HG02798 (cell line): ENCODE measurements around the gene BAZ2B.
A peak's percentile ranks its signal among the peaks of the same experiment; 100 is the strongest.
"Not testable (repeated sequence)": the region's sequence is repeated elsewhere in the genome, so short reads cannot be mapped to it uniquely, and the experiment has no call there.

Source experiments
- ATAC-seq: cut with Tn5 transposase; IDR thresholded peaks from one replicate; pipeline ENCODE4 v1.9.1; 2021; ENCODE audit warnings: mild to moderate bottlenecking; ENCODE audit not compliant: unreplicated experiment, poor library complexity

The BAZ2B gene

DNA sequence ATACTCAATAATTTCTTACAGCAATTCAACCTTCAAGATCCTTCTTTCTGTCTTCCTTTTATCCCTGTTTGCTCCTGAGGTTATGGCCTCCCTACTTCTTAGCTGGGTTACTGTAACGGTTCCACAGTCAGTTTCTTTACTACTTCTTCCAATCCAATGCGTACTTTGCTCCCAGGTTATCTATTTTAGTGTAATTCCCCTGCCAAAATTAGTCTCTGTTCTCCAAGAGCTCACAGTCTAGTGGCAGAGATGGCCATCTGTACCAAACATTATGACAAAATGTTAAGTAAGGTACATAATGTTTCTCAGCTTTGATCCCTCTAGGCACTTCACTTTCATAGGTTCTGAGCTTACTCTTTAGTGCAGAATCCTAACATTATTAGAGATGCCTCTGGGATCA lies 244.8 kb downstream of the BAZ2B start:
- ATAC-seq = no peak

DNA sequence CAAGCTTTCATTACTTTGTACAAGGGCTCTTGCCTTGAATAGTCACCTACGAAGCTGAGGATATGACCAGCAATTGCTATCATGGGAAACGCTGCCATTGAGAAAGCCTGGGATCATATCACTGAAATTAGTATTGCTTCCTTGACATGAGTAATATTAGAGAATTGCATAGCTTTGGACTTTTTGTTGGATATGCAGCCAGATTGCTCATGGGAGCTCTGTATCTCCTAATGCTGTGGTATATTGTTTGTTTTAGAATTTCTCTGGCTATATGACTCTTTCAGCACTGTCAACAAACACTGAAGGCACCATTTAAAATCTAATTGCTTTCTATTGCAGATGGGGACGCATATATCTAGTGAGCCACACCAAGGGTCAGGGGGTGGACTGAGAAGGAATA lies 249.8 kb downstream of the BAZ2B start:
- ATAC-seq = no peak

- ATAC-seq = no peak
Measured at GRCh38 chr2:159362816-159363251, 253.5 kb downstream of the BAZ2B start.

DNA sequence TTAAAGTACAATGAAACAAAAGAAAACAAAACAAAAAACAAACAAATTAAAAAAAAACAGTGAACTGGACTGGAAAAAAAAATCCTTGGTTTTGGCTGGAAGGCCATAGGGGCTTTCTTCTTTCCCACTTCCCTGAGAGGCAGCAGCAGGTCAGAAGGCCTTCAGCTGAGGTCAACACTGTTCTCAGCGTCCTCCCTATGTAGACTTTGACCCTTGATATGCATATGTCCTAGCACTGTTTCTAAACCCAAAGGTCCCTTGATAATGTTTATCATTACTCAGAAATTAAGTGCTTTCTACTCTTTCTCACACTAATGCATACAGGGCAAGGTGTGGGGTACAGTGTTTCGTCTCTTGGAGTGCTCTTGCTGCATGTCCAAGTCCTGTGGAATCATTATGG lies 254.3 kb downstream of the BAZ2B start:
- no peak for ATAC-seq

DNA sequence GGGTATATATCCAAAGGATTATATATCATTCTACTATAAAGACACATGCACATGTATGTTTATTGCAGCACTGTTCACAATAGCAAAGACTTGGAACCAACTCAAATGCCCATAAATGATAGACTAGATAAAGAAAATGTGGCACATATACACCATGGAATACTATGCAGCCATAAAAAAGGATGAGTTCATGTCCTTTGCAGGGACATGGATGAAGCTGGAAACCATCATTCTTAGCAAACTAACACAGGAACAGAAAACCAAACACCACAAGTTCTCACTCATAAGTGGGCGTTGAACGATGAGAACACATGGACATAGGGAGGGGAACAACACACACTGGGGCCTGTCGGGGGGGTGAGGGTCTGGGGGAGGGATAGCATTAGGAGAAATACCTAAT lies 254.7 kb downstream of the BAZ2B start:
- ATAC-seq = not testable (repeated sequence)

DNA sequence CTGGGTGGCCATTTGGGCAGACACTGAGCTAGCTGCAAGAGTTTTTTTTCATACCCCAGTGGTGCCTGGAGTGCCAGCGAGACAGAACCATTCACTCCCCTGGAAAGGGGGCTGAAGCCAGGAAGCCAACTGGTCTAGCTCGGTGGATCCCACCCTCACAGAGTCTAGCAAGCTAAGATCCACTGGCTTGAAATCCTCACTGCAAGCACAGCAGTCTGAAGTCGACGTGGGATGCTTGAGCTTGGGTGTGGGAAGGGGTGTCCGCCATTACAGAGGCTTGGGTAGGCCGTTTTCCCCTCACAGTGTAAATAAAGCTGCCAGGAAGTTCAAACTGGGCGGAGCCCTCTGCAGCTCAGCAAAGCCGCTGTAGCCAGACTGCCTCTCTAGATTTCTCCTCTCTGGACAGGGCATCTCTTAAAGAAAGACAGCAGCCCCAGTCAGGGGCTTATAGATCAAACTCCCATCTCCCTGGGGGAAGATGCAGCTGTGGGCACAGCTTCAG lies 260.2 kb downstream of the BAZ2B start:
- no peak for ATAC-seq

GRCh38 chr2:159351977-159352376 lies 264.4 kb downstream of the BAZ2B start:
- ATAC-seq = no peak

DNA sequence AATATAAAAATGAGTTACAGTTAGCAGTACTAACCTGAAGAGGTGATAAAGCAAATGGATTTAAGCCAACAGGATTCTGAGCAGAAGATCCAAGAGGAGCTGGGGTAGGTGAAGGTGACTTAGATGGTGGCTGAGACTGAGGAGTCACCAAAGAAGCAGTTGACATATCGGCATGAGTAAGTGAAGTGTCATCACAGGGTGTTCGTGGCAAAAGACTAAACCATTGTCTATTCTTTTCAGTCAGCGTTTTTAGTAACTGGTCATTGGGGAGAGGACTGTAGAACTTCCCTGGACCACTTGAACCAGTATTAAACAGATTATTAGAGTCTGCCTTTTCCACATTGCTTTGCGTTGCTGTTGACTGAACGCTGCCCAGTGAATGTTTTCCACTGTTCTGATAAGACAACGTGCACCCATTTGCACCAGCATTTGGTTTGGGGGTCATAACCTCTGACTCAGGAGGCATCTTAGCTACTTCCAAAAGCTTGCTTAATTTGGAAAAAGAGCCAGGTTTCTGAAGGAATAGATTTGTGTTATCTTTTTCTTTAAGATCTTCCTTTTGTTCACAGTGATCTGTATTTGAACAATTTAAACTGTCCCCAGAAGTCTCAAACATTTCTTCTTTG lies 266.6 kb downstream of the BAZ2B start:
- no peak for ATAC-seq

DNA sequence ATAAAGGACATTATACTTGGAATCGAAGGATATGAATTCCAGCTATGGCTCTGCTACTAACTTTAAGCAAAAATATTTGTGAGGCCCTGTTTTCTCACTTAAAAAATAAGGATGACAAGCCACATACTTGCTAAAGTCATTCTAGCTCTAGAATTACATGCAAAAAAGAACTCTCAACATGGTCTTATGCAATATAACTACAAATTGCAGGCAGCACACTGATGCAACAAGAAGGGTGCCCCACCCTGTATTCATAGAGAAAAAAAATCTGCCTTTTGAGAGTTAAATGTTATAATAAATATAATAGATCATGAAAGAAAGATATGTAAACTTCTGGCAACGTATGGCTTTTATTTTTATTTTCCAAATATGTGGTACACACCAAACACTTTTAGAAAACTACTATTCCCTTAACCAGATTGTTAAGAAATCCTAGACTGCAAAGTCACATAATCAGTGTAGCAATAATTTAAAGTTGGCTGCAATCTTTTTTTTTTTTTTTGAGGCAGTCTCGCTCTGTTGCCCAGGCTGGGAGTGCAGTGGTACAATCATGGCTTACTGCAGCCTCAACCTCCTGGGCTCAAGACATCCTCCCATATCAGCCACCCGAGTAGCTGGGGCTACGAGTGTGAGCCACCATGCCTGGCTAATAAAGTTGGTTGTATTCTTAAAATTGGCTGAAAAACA lies 289.6 kb downstream of the BAZ2B start:
- no peak for ATAC-seq

DNA sequence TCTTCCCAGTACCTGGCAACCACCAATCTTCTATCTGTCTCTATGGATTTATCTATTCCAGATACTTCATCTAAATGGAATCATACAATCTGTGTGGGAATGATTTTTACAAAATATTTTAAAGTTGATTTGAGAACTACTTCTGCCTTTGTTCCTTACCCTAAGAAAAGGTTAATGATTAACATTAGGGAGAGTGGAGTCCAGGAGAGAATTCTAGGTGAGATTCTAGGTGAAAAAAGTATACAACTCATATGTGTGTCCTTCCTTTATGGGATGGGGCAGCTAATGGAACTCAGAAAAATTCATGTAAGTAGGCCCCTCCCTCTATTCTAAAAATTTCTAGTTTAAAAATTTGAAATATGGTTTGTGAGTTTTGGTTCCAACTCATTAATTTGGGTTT lies 293.9 kb downstream of the BAZ2B start:
- ATAC-seq = no peak

DNA sequence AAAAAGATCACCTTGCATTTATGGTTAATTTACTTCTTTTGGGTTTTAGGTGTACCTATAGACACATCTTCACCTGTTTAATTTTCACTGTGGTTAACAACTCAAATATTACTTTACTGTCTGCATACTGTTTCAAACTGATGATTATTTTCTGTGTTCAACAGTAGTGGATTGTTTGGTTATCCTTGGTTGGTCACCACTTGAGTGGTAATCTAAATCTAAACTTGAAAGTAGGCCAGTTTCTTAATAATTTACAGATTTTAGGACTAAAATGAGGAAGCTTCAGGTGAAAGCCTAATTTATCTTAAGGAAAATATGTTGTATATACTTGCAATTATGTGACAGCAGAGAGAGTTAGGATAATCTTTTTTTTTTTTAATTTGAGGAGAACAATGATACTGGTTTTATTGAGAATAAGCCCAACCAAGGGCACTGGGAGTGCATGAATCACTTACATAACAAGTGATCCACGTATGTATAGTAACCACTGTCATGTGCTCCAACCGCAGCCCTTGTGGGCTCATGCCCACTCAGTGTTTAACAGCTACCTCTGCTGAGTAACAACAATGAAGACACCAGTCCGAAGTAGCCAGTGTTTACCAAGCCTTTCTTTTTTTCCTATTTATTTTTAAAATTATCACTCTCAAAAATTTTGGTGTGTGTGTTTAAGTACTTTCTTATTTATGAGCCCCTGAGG lies 298.8 kb downstream of the BAZ2B start:
- no peak for ATAC-seq

DNA sequence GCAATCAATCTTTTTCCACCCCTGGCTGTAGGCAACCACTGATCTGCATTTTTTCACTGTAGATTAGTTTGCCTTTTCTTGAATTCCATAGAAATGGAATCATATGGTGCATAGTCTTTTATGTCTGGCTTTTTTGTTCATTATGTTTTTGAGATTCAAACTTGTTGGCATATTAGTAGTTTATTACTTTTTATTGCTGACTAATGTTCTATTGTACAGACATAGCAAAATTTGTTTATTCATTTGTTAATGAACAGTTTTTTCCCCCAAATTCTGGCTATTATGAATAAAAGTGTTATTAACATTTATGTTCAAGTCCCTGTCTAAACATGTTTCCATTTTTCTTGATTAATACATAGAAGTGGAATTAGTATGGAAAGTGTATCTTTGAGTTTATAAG lies 308.4 kb downstream of the BAZ2B start:
- ATAC-seq = no peak

- no peak for ATAC-seq
Measured at GRCh38 chr2:159300586-159300985, 315.8 kb downstream of the BAZ2B start.

DNA sequence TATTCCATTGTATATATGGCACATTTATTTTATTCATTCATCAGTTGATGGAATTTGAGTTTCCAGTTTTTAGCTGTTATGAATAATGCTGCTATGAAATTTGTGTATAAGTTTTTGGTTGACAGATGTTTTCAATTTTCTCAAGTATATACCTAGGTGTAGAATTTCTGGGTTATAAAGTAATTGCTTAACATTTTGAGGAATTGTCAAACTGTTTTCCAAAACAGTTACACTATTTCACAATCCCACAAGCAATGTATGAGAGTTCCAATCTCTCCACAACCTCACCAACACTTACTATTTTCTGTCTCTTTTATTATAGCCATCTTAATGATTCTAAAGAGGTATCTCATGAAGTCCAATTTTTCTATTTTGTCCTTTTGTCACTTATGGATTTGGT lies 317.4 kb downstream of the BAZ2B start:
- no peak for ATAC-seq

DNA sequence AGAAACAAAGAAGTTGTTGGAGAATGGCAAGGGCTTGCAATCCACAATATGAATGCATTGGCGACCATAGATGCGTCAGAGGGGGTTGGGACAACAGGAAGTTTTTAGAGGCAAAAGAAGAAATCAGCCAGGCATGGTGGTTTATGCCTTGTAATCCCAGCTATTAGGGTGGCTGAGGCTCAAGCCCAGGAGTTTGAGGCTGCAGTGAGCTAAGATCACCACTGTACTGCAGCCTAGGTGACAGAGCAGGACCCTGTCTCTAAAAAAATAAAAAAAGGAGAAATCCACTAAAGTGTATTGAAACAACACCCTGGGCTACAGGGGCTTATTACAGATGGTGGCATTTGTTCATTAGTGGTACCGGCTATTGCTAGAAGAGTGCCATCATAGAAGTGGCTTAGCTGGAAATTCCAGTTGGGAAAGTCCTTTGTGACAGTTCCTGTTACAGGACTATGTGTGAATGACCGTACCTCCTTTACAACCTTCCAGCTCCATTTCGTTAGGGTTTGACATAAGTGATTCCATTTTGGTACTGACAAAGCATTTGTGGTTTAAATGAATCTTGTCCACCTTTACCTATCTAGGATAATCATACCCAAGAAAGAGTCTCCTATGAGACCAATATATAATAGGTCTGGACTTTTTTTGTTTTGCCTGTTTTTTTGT lies 319.2 kb downstream of the BAZ2B start:
- ATAC-seq = no peak

DNA sequence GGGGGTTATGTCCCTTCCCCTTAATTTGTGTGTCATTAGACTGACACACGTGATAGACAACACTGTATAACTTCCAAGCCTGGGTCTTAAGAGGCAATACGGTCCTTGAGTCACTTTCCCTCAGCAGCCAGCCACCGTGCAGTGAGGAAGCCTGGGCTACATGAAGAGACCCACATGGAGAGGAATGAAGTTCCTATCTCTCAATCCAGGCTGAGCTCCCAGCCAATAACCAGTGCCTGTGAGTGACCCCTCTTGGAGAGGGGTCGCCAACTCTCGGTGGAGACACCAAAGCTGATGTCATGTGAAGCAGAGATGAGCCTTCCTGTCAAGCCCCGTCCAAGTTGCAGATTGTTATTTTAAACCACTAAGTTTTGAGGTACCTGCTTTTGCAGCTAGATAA lies 324.2 kb downstream of the BAZ2B start:
- ATAC-seq = no peak

DNA sequence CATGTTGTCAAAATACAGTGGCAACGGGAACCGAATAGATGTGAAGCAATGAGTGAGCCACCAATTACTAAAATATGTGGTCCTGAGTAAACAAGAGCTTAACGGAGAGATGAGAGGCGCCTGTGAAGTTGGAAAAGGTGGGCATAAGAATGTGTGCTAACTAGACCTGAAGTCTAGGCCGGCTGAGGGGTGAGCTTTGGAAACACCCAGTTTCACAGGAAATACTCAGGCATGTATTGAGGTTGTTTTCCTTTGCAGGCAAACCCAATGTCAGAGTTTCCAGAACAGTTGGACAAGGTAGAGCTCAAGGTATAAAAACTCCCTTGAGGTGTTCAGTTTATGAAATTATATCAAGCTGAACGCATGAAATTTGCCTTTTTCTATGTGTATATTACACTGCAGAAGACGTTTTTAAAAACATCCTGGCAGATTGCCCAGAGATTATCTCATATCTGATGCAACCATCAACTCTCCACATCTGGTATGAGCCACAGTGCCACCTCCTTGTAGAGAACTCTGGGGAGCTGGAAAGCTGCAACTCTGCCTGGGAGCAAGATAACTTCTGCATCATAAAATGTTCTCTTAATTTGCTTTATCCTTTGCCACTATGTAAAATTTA lies 325.9 kb downstream of the BAZ2B start:
- no peak for ATAC-seq

GRCh38 chr2:159287733-159288132 lies 328.6 kb downstream of the BAZ2B start:
- ATAC-seq = no peak

DNA sequence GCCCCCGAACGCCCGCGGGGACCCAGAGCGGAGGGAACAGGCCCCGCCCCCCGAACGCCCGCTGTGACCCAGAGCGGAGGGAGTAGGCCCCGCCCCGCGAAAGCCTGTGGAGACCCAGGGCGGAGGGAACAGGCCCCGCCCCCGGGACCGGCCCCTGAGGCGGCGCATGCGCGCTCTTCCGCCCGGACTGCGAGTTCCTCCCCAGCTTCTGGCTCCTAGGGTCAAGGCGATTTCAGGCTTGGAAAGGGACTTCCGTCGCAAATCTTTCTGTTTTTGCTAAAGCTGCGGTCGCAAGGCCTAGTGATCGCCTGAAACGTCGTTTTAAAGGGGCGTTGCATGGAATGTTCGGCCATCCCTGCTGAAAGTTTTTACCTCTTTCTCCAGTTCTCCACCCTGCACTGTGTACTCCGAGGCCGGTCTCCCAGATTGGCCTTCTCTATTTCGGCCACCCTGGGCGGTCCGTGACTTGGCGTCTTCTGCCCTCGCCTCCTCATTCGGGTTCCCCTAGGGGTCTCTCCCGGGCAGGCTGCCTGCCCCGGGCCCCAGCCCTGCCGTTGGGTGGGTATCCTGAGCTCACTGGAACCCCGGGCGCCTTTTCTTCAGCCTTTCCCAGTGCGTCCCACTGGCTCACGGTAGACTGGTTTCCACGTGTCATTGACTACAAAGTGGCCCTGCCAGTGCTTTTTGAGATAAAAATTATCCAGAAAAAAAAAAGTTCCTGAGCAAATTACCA lies 329.5 kb downstream of the BAZ2B start:
- peak; percentile 95 for ATAC-seq
